Adipocyte (in vitro differentiated cells): ENCODE results near the gene ABCB9.

Experiments
- DNase-seq: peaks from one replicate; pipeline ENCODE4 v3.0.0-alpha.2; 2015; ENCODE audit warnings: low read depth
- H3K27me3 ChIP-seq: replicated peaks from 2 replicates; pipeline ENCODE4 v1.7.0; 2013; ENCODE audit warnings: mild to moderate bottlenecking, low read length, moderate library complexity; ENCODE audit not compliant: control insufficient read depth, insufficient read depth
- H3K36me3 ChIP-seq: 2 replicates; pipeline ENCODE4 v1.7.0; 2013; ENCODE audit warnings: low read length, mild to moderate bottlenecking, moderate library complexity; ENCODE audit not compliant: control insufficient read depth, insufficient read depth, severe bottlenecking
- H3K4me1 ChIP-seq: 2 replicates; pipeline ENCODE4 v1.7.0; 2013; ENCODE audit warnings: mild to moderate bottlenecking, low read length, moderate library complexity; ENCODE audit not compliant: control insufficient read depth, insufficient read depth
- H3K4me3 ChIP-seq: 2 replicates; pipeline ENCODE4 v1.7.0; 2013; ENCODE audit warnings: mild to moderate bottlenecking, low read length, moderate library complexity
- H3K9ac ChIP-seq: 2 replicates; pipeline ENCODE4 v1.7.0; 2013; ENCODE audit warnings: mild to moderate bottlenecking, low read length, moderate library complexity
- H3K9me3 ChIP-seq: 2 replicates; pipeline ENCODE4 v1.7.0; 2013; ENCODE audit warnings: mild to moderate bottlenecking, low read length, moderate library complexity; ENCODE audit not compliant: control insufficient read depth

The ABCB9 gene

DNA sequence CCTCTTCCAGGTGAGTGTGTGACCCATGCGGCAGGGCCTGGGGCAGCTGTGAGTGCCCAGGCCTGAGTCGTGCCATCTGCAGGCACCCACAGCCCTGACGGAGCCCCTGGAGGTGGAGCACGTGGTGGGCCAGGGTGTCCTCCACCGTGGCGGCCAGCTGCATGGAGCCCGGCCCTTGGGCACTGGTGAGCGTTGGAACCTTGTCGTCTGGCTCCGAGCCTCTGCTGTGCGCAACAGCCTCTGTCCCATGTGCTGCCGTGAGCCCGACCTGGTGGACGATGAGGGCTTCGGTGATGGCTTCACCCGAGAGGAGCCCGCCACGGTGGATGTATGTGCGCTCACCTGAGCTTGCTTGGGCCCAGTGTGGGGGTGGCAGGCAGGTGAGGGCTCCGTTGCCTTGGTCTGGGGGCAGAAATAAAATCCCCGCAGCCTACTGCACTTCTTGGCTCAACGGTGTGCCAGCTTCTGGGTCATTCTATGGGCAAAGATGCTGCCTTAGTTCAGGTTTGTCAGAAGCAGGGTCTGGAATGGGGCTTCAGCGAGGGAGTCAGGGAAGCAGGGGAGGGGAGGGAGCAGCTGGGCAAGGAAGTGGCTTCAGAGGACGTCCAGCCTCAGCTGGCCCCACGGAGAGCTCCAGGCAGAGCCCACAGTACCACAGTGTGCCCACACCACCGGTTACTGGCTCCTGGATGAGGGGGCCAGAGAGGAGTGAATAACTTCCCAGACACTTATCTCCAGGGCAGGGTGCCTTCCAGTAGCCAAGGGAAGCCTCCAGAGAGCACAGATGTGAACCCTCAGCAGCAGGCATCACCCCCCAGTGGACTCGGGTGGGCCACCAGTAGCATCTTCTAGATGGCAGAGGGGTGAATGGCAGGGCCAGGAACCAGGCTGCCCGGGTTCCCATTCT is 13.0 kb upstream of the ABCB9 start:
- H3K4me1 ChIP-seq = peaks cover 48% of the 10 kb centered on the region

DNA sequence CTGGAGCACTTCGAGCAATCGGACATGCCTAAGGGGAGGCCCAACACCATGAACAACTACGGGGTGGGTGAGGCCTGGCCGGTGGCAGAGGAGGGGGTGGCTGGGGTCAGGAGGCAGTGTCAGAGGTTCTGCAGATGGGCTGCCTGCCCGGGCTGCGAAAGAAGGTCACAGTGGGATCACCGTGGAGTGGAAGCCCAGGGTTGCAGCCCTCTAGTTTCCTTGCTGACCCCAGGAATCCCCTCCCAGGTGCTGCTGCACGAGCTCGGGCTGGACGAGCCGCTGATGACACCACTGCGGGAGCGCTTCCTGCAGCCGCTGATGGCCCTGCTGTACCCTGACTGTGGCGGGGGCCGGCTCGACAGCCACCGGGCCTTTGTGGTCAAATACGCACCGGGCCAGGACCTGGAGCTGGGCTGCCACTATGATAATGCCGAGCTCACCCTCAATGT is 12.3 kb upstream of the ABCB9 start:
- Histone ChIP-seq H3K36me3 (peaks cover 5% of the 10 kb centered on the region), H3K9me3 (no peaks in the 10 kb centered on the region), H3K27me3 (no peaks in the 10 kb centered on the region), H3K4me1 (peaks cover 47% of the 10 kb centered on the region), H3K4me3 (no peak overlapping the region), H3K9ac (no peak overlapping the region)
- no peak for DNase-seq

More for the DNA sequence above, 13.0 kb upstream of the ABCB9 start:
- no peaks in the 10 kb centered on the region for H3K9me3 ChIP-seq
- H3K36me3 ChIP-seq = peaks cover 5% of the 10 kb centered on the region
- DNase-seq = no peak
- H3K9ac ChIP-seq = peak overlapping the region; percentile 97
- H3K27me3 ChIP-seq = no peaks in the 10 kb centered on the region
- peak overlapping the region; percentile 96 for H3K4me3 ChIP-seq

DNA sequence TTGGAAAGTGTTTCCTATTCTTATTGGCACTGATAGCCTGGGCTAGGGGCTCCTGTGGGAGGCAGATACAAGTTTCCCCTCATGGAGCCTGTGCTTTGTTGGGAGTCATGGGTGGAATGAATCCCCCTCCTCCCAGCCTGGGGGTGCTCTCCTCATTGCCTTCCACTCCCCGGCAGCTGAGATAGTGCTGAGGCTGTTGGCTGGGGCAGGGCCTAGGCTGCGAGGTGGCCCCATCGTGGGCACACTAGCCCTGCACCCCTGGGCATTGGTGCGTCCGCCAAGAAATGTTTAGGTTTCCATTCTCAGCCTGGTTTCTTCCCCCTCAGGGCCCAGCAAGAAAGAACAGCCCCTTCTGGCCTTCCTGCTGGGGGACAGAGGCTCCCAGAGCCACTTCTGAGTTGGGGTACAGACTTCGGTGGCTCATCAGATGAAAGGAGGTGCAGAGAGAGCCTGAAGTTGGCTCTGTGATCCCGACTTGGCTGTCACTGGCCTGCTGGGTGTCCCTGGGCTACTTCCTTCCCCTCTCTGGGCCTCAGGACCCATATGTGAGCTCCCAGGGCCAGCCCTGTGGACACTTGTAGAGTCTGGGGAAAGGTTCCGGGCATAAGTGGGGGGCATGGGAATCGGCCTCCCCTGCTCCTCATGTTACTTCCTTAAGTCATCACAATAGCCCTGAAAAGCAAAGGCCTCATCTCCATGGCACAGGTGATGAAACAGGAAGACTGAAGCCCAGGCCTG is 11.6 kb upstream of the ABCB9 start:
- H3K4me1 ChIP-seq = peaks cover 45% of the 10 kb centered on the region
- H3K9ac ChIP-seq = no peak overlapping the region
- no peak overlapping the region for H3K4me3 ChIP-seq

DNA sequence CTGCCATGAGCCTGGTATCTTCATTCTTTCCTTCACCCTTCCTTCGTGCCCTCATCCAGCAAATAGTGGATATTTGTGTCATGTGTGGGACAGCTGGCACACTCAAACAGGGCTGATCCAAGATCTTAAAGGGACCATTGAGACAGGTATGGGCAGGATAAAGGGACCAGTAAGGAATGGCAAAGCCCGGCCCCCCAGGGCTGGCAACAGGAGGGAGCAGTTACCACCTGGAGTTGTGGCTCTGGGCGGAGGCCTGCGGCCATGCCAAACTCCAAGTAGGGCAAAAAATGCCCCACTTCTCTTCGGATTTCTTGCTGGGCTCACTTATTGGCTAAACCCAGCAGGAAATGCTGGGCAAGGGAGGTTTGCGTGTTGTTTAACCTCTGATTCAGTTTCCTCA is 10.9 kb upstream of the ABCB9 start:
- H3K4me3 ChIP-seq = no peak overlapping the region
- H3K9ac ChIP-seq = no peak overlapping the region
- H3K27me3 ChIP-seq = no peaks in the 10 kb centered on the region
- H3K9me3 ChIP-seq = no peaks in the 10 kb centered on the region
- H3K36me3 ChIP-seq = peaks cover 5% of the 10 kb centered on the region
- peaks cover 39% of the 10 kb centered on the region for H3K4me1 ChIP-seq
- no peak for DNase-seq

More for the DNA sequence above, 11.6 kb upstream of the ABCB9 start:
- DNase-seq = no peak
- Histone ChIP-seq H3K27me3 (no peaks in the 10 kb centered on the region), H3K9me3 (no peaks in the 10 kb centered on the region), H3K36me3 (peaks cover 5% of the 10 kb centered on the region)

DNA sequence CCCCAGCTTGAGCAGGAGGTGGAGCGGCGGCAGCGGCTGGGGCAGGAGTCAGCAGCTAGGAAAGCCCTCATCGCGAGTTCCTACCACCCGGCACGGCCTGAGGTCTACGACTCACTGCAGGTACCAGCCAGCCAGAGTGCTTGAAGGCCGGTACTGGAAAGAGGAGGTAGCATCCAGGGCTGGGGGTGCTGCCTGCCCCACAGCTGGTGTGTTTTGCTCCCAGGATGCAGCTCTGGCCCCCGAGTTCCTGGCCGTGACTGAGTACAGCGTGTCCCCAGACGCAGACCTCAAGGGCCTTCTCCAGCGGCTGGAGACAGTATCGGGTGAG is 10.3 kb upstream of the ABCB9 start:
- H3K4me3 ChIP-seq = peak overlapping the region; percentile 90
- DNase-seq = no peak
- H3K9me3 ChIP-seq = no peaks in the 10 kb centered on the region
- H3K36me3 ChIP-seq = peaks cover 5% of the 10 kb centered on the region
- H3K4me1 ChIP-seq = peaks cover 33% of the 10 kb centered on the region
- no peaks in the 10 kb centered on the region for H3K27me3 ChIP-seq
- H3K9ac ChIP-seq = peak overlapping the region; percentile 96

DNA sequence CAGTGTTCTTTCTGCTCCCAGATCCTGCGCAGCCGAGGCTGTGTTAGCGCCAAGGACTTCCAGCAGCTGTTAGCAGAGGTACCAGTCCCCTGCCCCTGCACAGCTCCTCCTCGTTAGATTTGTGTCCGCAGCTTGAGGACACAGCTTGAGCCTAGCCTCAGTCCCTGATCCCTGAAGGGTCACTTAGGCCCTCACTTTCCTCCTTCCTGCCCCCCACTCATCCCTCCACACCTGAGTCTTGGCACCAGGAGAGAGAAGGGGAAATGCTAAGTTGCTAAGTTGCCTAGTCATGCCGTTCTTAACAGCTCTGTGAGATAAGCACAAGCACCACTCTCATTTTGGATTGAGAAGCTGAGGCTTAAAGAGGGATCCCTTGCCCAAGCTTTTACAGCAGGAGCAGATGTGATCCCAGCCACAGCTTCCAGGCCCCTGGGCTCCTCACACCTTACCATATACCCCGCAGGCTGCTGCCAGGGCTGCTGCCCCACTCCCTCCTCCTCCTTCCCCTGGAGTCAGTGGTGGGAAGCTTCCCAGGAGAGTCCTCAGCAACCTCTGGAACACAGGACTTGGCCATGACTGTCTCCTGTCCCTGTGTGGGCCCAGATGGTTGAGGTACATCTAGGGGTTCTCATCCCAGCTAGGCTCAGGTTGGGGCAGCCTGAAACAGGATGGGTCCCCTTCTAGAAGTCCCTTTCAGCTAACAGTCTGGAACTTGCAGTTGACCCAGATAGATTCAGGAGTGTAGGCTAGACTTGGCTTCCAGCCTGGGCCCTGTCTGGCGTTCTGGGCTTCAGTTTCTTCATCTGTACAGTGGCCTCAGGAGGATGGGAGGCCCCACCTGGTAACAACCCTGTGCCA is 9.8 kb upstream of the ABCB9 start:
- H3K4me3 ChIP-seq = peak overlapping the region; percentile 90
- DNase-seq = peak; percentile 12
- H3K36me3 ChIP-seq = peaks cover 5% of the 10 kb centered on the region
- peaks cover 30% of the 10 kb centered on the region for H3K4me1 ChIP-seq
- H3K9ac ChIP-seq = peak overlapping the region; percentile 96
- no peaks in the 10 kb centered on the region for H3K27me3 ChIP-seq
- H3K9me3 ChIP-seq = no peaks in the 10 kb centered on the region

DNA sequence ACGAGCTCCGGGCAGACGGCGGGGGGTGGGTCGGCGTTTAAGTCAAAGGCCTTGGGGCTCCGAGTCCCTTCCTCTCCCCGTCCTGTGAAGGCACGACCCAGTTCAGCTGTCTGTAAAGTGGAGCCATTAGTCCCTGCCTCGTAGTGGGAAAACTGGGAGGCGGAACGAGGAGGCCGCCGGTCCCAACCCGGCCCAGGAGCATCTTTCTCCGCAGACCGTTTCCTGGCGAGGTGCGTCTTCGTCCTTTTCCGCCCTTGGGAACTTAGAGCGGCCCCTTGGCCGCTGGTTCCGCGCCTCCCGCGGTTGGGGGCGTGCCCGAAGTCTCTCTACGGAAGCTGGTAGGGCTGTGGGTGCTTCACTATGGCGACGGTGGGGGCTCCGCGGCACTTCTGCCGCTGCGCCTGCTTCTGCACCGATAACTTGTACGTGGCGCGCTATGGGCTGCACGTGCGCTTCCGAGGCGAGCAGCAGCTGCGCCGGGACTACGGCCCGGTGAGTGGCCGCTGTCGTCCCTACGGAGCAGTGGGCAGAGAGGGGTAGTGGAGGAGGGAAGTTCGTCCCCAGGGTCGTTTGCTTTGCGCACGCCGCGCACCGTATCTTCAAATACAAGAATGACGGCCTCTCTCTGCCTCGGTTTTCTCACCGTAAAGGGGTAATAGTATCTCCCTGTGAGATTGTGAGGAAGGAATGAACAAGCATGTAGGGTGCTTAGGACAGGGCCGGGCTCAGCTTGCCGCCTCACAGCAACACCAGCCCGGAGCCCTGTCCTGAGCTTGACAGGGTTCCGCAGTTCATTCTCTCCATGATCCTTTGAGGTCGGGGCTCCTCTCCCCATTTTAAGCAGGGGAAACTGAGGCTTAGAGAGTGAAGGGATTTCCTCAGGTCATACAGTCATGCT is 8.9 kb upstream of the ABCB9 start, which contains the start of gene OGFOD2:
OGFOD2 (plus strand) TSS at position 353 of the 898 bp plus-strand sequence; CDS start at position 361, 8 bp downstream.
- H3K4me1 ChIP-seq = peaks cover 30% of the 10 kb centered on the region
- H3K9me3 ChIP-seq = no peaks in the 10 kb centered on the region
- H3K36me3 ChIP-seq = peaks cover 5% of the 10 kb centered on the region
- H3K27me3 ChIP-seq = no peaks in the 10 kb centered on the region
- peak; percentile 96 for DNase-seq
- peak within 1 kb of the TSS; percentile 96 for H3K9ac ChIP-seq
- H3K4me3 ChIP-seq = peak within 1 kb of the TSS; percentile 90

DNA sequence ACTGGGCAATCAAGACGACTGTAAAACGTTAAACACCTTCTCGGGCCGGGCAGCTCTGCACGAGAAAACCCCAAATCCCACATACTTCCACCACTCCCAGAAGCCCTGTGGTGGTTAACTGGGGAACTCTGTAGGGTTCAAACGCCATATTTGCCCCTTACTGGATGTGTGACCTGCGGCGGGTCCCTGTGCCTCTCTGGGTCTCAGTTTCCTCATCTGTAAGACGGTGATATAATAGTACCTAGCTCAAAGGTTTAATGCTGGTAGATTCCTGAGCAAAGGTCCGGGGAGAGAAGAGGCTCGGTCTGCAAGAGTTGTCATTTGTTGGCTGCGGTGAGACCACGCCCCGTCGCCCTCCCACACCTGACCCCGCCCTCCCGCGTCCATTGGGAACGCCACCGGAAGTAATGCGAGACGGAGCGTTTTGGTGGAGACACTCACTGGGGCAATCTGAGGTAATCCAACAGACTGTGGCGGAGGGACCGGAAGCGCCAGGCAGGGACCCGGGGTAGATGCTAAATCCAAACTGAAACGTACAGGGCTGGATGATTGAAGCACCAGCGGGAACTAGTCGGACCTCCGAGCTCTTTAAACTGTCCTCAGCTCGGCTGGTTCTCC is 8.1 kb upstream of the ABCB9 start:
- no peaks in the 10 kb centered on the region for H3K27me3 ChIP-seq
- H3K9me3 ChIP-seq = no peaks in the 10 kb centered on the region
- H3K9ac ChIP-seq = peak overlapping the region; percentile 96
- DNase-seq = peak; percentile 99
- H3K36me3 ChIP-seq = peaks cover 5% of the 10 kb centered on the region
- H3K4me3 ChIP-seq = peak overlapping the region; percentile 90
- H3K4me1 ChIP-seq = peaks cover 22% of the 10 kb centered on the region

DNA sequence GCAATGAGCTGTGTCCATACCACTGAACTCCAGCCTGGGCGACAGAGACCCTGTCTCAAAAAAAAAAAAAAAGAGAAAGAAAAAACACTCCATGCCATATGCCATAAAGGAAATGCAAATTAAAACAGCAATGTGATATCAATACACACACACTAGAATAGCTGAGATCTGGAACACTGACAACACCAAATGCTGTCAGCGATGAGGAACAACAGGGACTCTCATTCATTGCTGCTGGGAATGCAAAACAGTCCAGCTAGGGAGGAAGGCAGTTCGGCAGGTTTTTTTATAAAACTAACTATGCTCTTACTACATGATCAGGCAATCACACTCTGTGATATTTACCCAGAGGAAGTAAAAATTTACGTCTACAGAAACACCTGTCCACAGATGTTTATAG is 3.4 kb upstream of the ABCB9 start:
- Histone ChIP-seq H3K4me1 (peaks cover 14% of the 10 kb centered on the region), H3K9ac (no peak overlapping the region), H3K27me3 (no peaks in the 10 kb centered on the region), H3K36me3 (no peaks in the 10 kb centered on the region), H3K4me3 (no peak overlapping the region), H3K9me3 (no peaks in the 10 kb centered on the region)
- no peak for DNase-seq

DNA sequence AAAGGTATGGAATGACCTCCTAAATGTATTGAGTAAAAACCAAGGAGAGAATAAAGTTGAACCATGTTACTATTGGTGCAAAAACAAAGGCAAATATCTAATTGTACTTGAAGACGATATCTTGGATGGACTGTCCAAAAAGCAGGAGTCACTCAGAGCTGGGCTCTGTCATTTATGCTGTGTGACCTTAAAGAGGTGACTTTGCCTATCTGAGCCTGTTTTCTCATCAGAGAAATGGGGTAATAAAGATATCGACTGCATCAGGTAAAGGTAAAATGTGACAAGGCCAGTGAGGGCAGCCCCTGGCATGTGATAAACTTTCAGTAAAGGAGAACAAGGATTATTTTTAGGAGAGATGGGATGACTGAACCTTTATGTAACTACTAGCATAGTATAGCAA is 1.8 kb upstream of the ABCB9 start:
- no peak for DNase-seq
- H3K4me1 ChIP-seq = peaks cover 22% of the 10 kb centered on the region
- H3K9ac ChIP-seq = no peak overlapping the region
- H3K4me3 ChIP-seq = no peak overlapping the region
- H3K9me3 ChIP-seq = no peaks in the 10 kb centered on the region
- H3K36me3 ChIP-seq = no peaks in the 10 kb centered on the region
- H3K27me3 ChIP-seq = no peaks in the 10 kb centered on the region
